NCI-H146 (cell line): Measurements from ENCODE around the gene AFAP1L1.

ENCODE experiments used
- DNase-seq: peaks from one replicate; lab custom pipeline; 2025; lab: John Stamatoyannopoulos, UW

The AFAP1L1 gene

GRCh38 chr5:149271716-149272563, at the start of gene AFAP1L1:
Gene AFAP1L1, plus strand, starts transcription at chr5:149271859. Its CDS starts 110 bp downstream, at chr5:149271969.
- peak; percentile 32 for DNase-seq

- no peak for DNase-seq
Measured at GRCh38 chr5:149223081-149223848, 48.4 kb upstream of the AFAP1L1 start.

GRCh38 chr5:149224282-149224681, 47.4 kb upstream of the AFAP1L1 start:
- no peak for DNase-seq

- no peak for DNase-seq
Measured at GRCh38 chr5:149227168-149227826, 44.4 kb upstream of the AFAP1L1 start.

GRCh38 chr5:149228618-149229297, 42.9 kb upstream of the AFAP1L1 start:
- no peak for DNase-seq

GRCh38 chr5:149229298-149229937, 42.2 kb upstream of the AFAP1L1 start:
- DNase-seq, result no peak

GRCh38 chr5:149235841-149236240, 35.8 kb upstream of the AFAP1L1 start:
- no peak for DNase-seq

GRCh38 chr5:149237662-149238061, 34.0 kb upstream of the AFAP1L1 start:
- DNase-seq, result no peak

- no peak for DNase-seq
Measured at GRCh38 chr5:149238540-149238939, 33.1 kb upstream of the AFAP1L1 start.

GRCh38 chr5:149239917-149240316, 31.7 kb upstream of the AFAP1L1 start:
- DNase-seq, result no peak

GRCh38 chr5:149240354-149240998, 31.2 kb upstream of the AFAP1L1 start:
- DNase-seq, result no peak

- no peak for DNase-seq
Measured at GRCh38 chr5:149242339-149242738, 29.3 kb upstream of the AFAP1L1 start.

GRCh38 chr5:149246906-149247305, 24.8 kb upstream of the AFAP1L1 start:
- no peak for DNase-seq

GRCh38 chr5:149247726-149248125, 23.9 kb upstream of the AFAP1L1 start:
- DNase-seq, result no peak

- DNase-seq, result no peak
Measured at GRCh38 chr5:149251546-149251945, 20.1 kb upstream of the AFAP1L1 start.

- DNase-seq, result no peak
Measured at GRCh38 chr5:149254506-149254905, 17.2 kb upstream of the AFAP1L1 start.

- DNase-seq, result no peak
Measured at GRCh38 chr5:149256451-149256850, 15.2 kb upstream of the AFAP1L1 start.

- DNase-seq, result no peak
Measured at GRCh38 chr5:149257131-149257530, 14.5 kb upstream of the AFAP1L1 start.

GRCh38 chr5:149257889-149258705, 13.6 kb upstream of the AFAP1L1 start:
- no peak for DNase-seq

- DNase-seq, result no peak
Measured at GRCh38 chr5:149260761-149261160, 10.9 kb upstream of the AFAP1L1 start.
